Brain microvascular endothelial cell (primary cell): Measurements from ENCODE around the gene TAGAP.

Experiments used
- DNase-seq: peaks from one replicate; pipeline ENCODE4 v3.0.0-alpha.2; 2020
- H3K27ac ChIP-seq: fragments of 250-450 bp; sonication (Bioruptor Pico); 2 replicates; pipeline ENCODE4 v1.5.1; 2020; ENCODE audit warnings: mild to moderate bottlenecking, moderate library complexity
- H3K27me3 ChIP-seq: fragments of 250-450 bp; sonication (Bioruptor Pico); replicated peaks from 2 replicates; pipeline ENCODE4 v1.5.1; 2020; ENCODE audit warnings: mild to moderate bottlenecking
- H3K36me3 ChIP-seq: fragments of 250-450 bp; sonication (Bioruptor Pico); replicated peaks from 2 replicates; pipeline ENCODE4 v1.5.1; 2020; ENCODE audit warnings: mild to moderate bottlenecking
- H3K4me3 ChIP-seq: 2 replicates; pipeline ENCODE4 v1.5.1; 2011; ENCODE audit warnings: low read depth, mild to moderate bottlenecking, control low read depth, low read length, moderate library complexity
- in situ Hi-C: cut with HindIII; loops from 2 replicates; pipeline ENCODE4 v1.10.0; 2017; ENCODE audit warnings: low sequenced_read_pairs, low pct_ligation_motif_present
- TF ChIP-seq, protein P1 (sequence below): IDR thresholded peaks from 2 replicates; pipeline ENCODE4 v1.5.1; 2011; ENCODE audit warnings: low read depth, mild to moderate bottlenecking, moderate library complexity, low read length, control low read depth, inconsistent platforms; ENCODE audit errors: missing control alignments

The TAGAP gene, protein sequence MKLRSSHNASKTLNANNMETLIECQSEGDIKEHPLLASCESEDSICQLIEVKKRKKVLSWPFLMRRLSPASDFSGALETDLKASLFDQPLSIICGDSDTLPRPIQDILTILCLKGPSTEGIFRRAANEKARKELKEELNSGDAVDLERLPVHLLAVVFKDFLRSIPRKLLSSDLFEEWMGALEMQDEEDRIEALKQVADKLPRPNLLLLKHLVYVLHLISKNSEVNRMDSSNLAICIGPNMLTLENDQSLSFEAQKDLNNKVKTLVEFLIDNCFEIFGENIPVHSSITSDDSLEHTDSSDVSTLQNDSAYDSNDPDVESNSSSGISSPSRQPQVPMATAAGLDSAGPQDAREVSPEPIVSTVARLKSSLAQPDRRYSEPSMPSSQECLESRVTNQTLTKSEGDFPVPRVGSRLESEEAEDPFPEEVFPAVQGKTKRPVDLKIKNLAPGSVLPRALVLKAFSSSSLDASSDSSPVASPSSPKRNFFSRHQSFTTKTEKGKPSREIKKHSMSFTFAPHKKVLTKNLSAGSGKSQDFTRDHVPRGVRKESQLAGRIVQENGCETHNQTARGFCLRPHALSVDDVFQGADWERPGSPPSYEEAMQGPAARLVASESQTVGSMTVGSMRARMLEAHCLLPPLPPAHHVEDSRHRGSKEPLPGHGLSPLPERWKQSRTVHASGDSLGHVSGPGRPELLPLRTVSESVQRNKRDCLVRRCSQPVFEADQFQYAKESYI

DNA sequence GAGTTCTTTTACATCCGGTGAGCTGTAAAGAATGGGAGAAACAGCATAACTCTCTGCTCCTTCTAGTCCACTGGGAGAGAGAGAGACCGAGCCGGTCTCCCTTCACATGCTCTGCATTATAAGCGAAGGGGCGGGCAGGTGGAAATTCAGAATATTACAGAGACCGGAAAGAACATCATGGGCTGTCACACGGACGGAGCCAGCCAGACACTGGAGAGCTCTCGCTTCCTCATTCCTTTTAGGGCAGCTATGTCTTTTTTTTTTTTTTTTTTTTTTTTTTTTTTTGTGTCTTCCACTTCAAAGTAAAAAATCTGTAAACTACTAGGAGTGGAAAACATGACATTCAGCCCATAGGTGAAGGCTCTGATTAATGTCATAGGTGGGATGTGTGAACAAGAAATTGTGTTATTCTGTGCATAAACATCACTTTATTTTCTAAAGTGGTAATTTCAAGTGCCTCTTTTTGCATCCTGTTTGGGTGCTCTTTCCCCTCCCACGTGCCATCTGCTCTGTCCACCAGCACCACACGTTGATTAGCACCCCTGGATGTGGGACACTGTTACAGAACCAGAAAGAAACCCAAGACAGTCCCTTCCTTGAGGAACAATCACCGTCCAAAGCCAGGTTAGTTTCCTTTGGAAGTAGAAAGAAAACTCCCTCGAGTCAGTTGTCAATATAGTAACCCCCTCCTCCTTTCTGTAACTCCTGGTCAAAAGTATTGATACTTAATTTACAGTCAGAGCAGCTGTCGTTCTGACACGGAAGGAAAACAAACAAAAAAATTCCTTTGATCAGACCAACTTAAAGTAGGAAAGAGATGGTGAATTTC, at the start of gene TAGAP:
Gene TAGAP (minus strand): TSS at position 93 of the 829 bp plus-strand sequence. CDS start 845 bp downstream, outside the sequence.
- TF ChIP-seq, protein P1, sequence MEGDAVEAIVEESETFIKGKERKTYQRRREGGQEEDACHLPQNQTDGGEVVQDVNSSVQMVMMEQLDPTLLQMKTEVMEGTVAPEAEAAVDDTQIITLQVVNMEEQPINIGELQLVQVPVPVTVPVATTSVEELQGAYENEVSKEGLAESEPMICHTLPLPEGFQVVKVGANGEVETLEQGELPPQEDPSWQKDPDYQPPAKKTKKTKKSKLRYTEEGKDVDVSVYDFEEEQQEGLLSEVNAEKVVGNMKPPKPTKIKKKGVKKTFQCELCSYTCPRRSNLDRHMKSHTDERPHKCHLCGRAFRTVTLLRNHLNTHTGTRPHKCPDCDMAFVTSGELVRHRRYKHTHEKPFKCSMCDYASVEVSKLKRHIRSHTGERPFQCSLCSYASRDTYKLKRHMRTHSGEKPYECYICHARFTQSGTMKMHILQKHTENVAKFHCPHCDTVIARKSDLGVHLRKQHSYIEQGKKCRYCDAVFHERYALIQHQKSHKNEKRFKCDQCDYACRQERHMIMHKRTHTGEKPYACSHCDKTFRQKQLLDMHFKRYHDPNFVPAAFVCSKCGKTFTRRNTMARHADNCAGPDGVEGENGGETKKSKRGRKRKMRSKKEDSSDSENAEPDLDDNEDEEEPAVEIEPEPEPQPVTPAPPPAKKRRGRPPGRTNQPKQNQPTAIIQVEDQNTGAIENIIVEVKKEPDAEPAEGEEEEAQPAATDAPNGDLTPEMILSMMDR, result no peak
- DNase-seq, result peak; percentile 9
- H3K4me3 ChIP-seq, result no peak within 1 kb of the TSS
- in situ Hi-C loops, result no loop called here
- H3K27ac ChIP-seq, result no peak within 1 kb of the TSS
- H3K36me3 ChIP-seq, result no peaks in the 10 kb centered on the region
- peaks cover 5% of the 10 kb centered on the region for H3K27me3 ChIP-seq

GRCh38 chr6:159093609-159094443, 49.0 kb upstream of the TAGAP start:
- no peak overlapping the region for H3K4me3 ChIP-seq
- H3K27me3 ChIP-seq, result no peaks in the 10 kb centered on the region
- in situ Hi-C loops, result no loop called here
- DNase-seq, result no peak
- TF ChIP-seq, protein P1, result no peak
- no peaks in the 10 kb centered on the region for H3K36me3 ChIP-seq
- no peak overlapping the region for H3K27ac ChIP-seq

- Histone ChIP-seq H3K27me3 (no peaks in the 10 kb centered on the region), H3K27ac (no peak overlapping the region), H3K36me3 (no peaks in the 10 kb centered on the region), H3K4me3 (no peak overlapping the region)
- in situ Hi-C loops, result no loop called here
- DNase-seq, result no peak
- TF ChIP-seq, protein P1, result no peak
These were observed 47.8 kb upstream of the TAGAP start for GRCh38 chr6:159092631-159093030.

- Histone ChIP-seq H3K27ac (no peak overlapping the region), H3K36me3 (no peaks in the 10 kb centered on the region), H3K4me3 (no peak overlapping the region), H3K27me3 (no peaks in the 10 kb centered on the region)
- in situ Hi-C loops, result no loop called here
- TF ChIP-seq, protein P1, result no peak
- DNase-seq, result no peak
These were observed 46.0 kb upstream of the TAGAP start for GRCh38 chr6:159090530-159091480.
